Measurements from ENCODE around the gene FOXD2. TPM values are rescaled to one million over a fixed set of nuclear protein-coding genes. Genes with fewer than 3 reads are reported as not detected.
A peak's percentile ranks its signal among the peaks of the same experiment; 100 is the strongest.

Gene FOXD2
- total RNA-seq, 2 donors from 2014 or later: 0.26 TPM; not detected in 1

GRCh38 chr1:47438165-47439016 lies 547 bp downstream of the FOXD2 start:
- TF ChIP-seq POLR2A (IDR thresholded peaks at IDR 0.05) (no peak), CTCF (IDR thresholded peaks at IDR 0.05) (no peak)
- H3K27me3 ChIP-seq: peaks cover 8 to 40% of the 10 kb centered on the region in 2 donors
- intact Hi-C loops (cut with DNase I): no loop called here
- H3K9me3 ChIP-seq: no peaks in the 10 kb centered on the region
- H3K36me3 ChIP-seq (replicated peaks in 1 of 2; ENCODE audit: insufficient read depth in 1 of 2, low read depth in 2 of 2): no peaks in the 10 kb centered on the region
- DNase-seq (no peak), ATAC-seq (no peak)
- H3K4me1 ChIP-seq: peaks cover 44% of the 10 kb centered on the region
- peak overlapping the region in 2 of 4 donors; percentile 72 to 77 for H3K27ac ChIP-seq
- WGBS, 2 donors: 5% methylated on average over 15 to 104 of the region's 117 CpGs
- peak overlapping the region; percentile 37 to 62 for H3K4me3 ChIP-seq

DNA sequence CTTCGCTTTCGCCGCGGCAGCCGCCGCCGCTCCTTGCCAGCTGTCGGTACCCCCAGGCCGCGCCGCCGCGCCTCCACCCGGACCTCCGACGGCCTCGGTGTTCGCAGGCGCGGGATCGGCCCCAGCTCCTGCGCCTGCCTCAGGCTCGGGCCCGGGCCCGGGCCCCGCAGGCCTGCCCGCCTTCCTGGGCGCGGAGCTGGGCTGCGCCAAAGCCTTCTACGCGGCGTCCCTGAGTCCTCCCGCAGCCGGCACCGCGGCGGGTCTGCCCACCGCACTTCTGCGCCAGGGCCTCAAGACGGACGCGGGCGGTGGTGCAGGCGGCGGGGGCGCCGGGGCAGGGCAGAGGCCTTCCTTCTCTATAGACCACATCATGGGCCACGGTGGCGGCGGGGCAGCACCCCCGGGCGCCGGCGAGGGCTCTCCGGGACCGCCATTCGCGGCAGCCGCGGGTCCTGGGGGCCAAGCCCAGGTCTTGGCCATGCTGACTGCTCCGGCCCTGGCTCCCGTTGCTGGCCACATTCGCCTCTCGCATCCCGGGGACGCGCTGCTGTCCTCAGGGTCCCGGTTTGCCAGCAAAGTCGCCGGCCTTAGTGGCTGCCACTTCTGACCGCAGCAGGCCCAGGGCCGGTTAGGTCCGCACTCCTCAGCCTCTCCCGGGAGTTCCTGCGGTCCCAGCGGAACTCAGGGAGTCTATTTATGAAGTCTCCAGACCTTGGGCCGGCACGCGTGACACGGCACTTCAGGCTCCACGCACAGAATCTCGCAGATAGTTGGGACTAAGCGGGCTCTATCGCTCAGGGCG lies 1.4 kb downstream of the FOXD2 start:
- 8 to 20% methylated on average over 22 to 71 of the region's 86 CpGs for WGBS, 2 donors
- peaks cover 8 to 40% of the 10 kb centered on the region in 2 donors for H3K27me3 ChIP-seq
- intact Hi-C loops (cut with DNase I): no loop called here

DNA sequence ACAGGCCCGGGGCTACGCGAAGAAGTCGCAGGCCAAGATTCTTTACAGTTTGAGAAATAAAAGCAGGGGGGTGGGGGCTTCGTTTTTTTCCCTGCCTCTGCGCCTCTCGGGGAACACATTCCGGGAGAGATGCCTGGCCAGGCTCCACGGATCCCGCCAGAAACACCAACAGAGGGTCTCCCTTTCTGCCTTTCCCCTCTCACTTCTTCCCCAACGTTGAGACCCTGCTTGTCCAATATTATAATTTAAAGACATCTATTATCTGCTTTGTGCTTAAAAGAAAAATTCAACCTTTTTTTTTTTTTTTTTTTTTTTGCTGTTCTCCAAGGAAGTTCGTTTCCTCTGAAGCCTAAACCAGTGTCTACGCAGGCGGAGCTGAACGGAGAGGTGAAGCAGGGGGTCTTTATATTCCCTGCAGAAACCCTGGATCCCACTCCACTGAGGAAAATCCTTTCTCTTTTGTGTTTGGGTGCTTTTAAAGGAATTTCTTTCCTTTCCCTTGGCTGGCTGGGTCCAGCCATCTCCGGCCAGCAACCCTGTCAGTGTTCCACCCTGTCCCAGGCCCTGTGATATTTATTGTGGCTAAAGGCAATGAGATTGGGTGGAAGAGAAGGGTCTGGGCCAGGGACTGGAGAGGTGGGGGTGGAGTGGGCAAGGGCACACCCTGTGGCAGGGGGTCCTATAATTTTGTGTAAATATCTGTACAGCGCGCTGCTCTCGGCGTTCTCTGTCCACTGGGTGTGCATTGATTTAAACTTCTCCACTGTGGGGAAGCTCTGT lies 2.2 kb downstream of the FOXD2 start:
- WGBS, 2 donors: 71% methylated on average over 20 of the region's 20 CpGs
- Histone ChIP-seq H3K27me3 (peaks cover 8 to 40% of the 10 kb centered on the region in 2 donors), H3K4me3 (no peak overlapping the region), H3K4me1 (peaks cover 40% of the 10 kb centered on the region), H3K9me3 (no peaks in the 10 kb centered on the region), H3K27ac (no peak overlapping the region), H3K36me3 (replicated peaks in 1 of 2; ENCODE audit: insufficient read depth in 1 of 2, low read depth in 2 of 2) (no peaks in the 10 kb centered on the region)
- no peak for TF ChIP-seq POLR2A (IDR thresholded peaks at IDR 0.05)
- intact Hi-C loops (cut with DNase I): loop anchor here (5.0 kb wide), 1 partner anchor 282 kb away; no protein-coding TSS in a partner anchor
- ATAC-seq: no peak
- DNase-seq: no peak

More for the DNA sequence above, 1.4 kb downstream of the FOXD2 start:
- no peak for ATAC-seq
- no peak for TF ChIP-seq CTCF (IDR thresholded peaks at IDR 0.05)
- no peak for TF ChIP-seq POLR2A (IDR thresholded peaks at IDR 0.05)
- no peaks in the 10 kb centered on the region for H3K36me3 ChIP-seq (replicated peaks in 1 of 2; ENCODE audit: insufficient read depth in 1 of 2, low read depth in 2 of 2)
- no peak for DNase-seq
- no peaks in the 10 kb centered on the region for H3K9me3 ChIP-seq
- H3K27ac ChIP-seq: no peak overlapping the region
- H3K4me1 ChIP-seq: peaks cover 39% of the 10 kb centered on the region
- H3K4me3 ChIP-seq: no peak overlapping the region

DNA sequence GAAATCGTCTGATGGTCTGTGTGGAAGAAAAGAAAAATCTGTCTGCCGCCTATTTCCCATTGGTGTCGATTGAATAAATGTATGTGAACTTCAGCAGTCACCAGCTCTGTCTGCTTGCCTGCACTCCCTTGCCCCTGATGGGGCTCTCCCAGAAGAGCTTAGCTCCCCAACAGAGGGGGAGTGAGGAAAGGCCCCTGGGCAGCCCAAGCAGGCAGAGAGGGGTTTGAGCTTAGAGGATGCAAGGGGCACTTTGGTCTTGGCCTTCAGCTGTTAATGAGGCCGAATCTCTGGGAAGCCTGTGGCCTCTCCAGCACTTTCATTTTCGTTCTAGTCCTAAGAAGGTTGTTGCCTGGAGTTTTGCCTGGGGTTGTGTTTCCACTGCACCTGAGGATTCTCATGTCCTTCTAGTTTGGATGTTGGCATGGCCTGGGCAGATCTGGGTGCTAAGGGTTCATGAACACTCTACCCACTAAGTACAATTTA lies 2.8 kb downstream of the FOXD2 start:
- no peak for DNase-seq
- Histone ChIP-seq H3K27ac (no peak overlapping the region), H3K27me3 (peaks cover 8 to 44% of the 10 kb centered on the region in 2 donors), H3K4me3 (no peak overlapping the region), H3K9me3 (no peaks in the 10 kb centered on the region), H3K4me1 (peaks cover 43% of the 10 kb centered on the region), H3K36me3 (replicated peaks in 1 of 2; ENCODE audit: insufficient read depth in 1 of 2, low read depth in 2 of 2) (no peaks in the 10 kb centered on the region)
- ATAC-seq: no peak
- intact Hi-C loops (cut with DNase I): loop anchor here (5.0 kb wide), 1 partner anchor 282 kb away; no protein-coding TSS in a partner anchor
- WGBS, 2 donors: 54 to 56% methylated on average over 5 of the region's 5 CpGs
- no peak for TF ChIP-seq POLR2A (IDR thresholded peaks at IDR 0.05)
- no peak for TF ChIP-seq CTCF (IDR thresholded peaks at IDR 0.05)

All from body of pancreas (tissue), 4 donors.